SK-N-SH treated with all-trans-retinoic acid at 6 μM for 48 hours (cell line): Measurements from ENCODE around the gene SAA2.
"Not testable (repeated sequence)": the region's sequence is repeated elsewhere in the genome, so short reads cannot be mapped to it uniquely, and the experiment has no call there.

Source experiments
- ATAC-seq: fragments of 200-7000 bp; cut with Tn5 transposase; 3 replicates; pipeline ENCODE4 v1.9.1; 2020; ENCODE audit warnings: mild to moderate bottlenecking, moderate library complexity
- ARNTL ChIP-seq: fragments of 450-650 bp; formaldehyde crosslinking; IDR thresholded peaks from 2 replicates; pipeline ENCODE4 v1.5.0; 2020; ENCODE audit warnings: low read depth, mild to moderate bottlenecking, moderate library complexity, borderline replicate concordance
- BACH2 ChIP-seq: fragments of 250-450 bp; sonication (Bioruptor Pico); IDR thresholded peaks from 2 replicates; pipeline ENCODE4 v1.9.0; 2021; ENCODE audit warnings: mild to moderate bottlenecking, borderline replicate concordance
- CSDC2 ChIP-seq: fragments of 250-450 bp; sonication (Bioruptor Pico); IDR thresholded peaks from 2 replicates; pipeline ENCODE4 v1.5.0; 2020; ENCODE audit warnings: mild to moderate bottlenecking, moderate library complexity
- ESRRG ChIP-seq: fragments of 250-450 bp; sonication (Bioruptor Pico); IDR thresholded peaks from 2 replicates; pipeline ENCODE4 v1.6.1; 2021; ENCODE audit warnings: mild to moderate bottlenecking
- GLIS3 ChIP-seq: fragments of 250-450 bp; sonication (Bioruptor Pico); IDR thresholded peaks from 2 replicates; pipeline ENCODE4 v1.5.0; 2020; ENCODE audit warnings: mild to moderate bottlenecking, moderate library complexity
- ISL1 ChIP-seq: fragments of 250-450 bp; sonication (Bioruptor Pico); IDR thresholded peaks from 2 replicates; pipeline ENCODE4 v2.1.2; 2022; ENCODE audit warnings: mild to moderate bottlenecking, moderate library complexity
- OSR1 ChIP-seq: fragments of 250-450 bp; sonication (Bioruptor Pico); IDR thresholded peaks from 2 replicates; pipeline ENCODE4 v1.8.0; 2022; ENCODE audit warnings: moderate library complexity, mild to moderate bottlenecking, inconsistent platforms
- PPARA ChIP-seq: fragments of 250-450 bp; sonication (Bioruptor Pico); IDR thresholded peaks from 2 replicates; pipeline ENCODE4 v1.5.0; 2020; ENCODE audit warnings: mild to moderate bottlenecking, borderline replicate concordance
- RARB ChIP-seq: fragments of 250-450 bp; sonication (Bioruptor Pico); IDR thresholded peaks from 2 replicates; pipeline ENCODE4 v1.8.0; 2021; ENCODE audit warnings: mild to moderate bottlenecking, moderate library complexity
- SNAI2 ChIP-seq: fragments of 250-450 bp; sonication (Bioruptor Pico); IDR thresholded peaks from 2 replicates; pipeline ENCODE4 v1.5.0; 2020; ENCODE audit warnings: mild to moderate bottlenecking, moderate library complexity
- TCF4 ChIP-seq: fragments of 250-450 bp; sonication (Bioruptor Pico); IDR thresholded peaks from 2 replicates; pipeline ENCODE4 v1.8.0; 2021; ENCODE audit warnings: mild to moderate bottlenecking, moderate library complexity, borderline replicate concordance
- TOX ChIP-seq: fragments of 250-450 bp; sonication (Bioruptor Pico); IDR thresholded peaks from 2 replicates; pipeline ENCODE4 v1.8.0; 2021; ENCODE audit warnings: mild to moderate bottlenecking, moderate library complexity, borderline replicate concordance
- ZC3H10 ChIP-seq: fragments of 250-450 bp; sonication (Bioruptor Pico); IDR thresholded peaks from 2 replicates; pipeline ENCODE4 v1.5.1; 2021; ENCODE audit warnings: mild to moderate bottlenecking, moderate library complexity
- ZFP3 ChIP-seq: fragments of 250-450 bp; sonication (Bioruptor Pico); IDR thresholded peaks from 2 replicates; pipeline ENCODE4 v1.5.0; 2020; ENCODE audit warnings: mild to moderate bottlenecking, moderate library complexity
- ZNF70 ChIP-seq: fragments of 450-650 bp; formaldehyde crosslinking; IDR thresholded peaks from 2 replicates; pipeline ENCODE4 v1.5.0; 2020; ENCODE audit warnings: mild to moderate bottlenecking, moderate library complexity
- ZNF8 ChIP-seq: fragments of 450-650 bp; formaldehyde crosslinking; IDR thresholded peaks from 2 replicates; pipeline ENCODE4 v1.5.0; 2020; ENCODE audit warnings: mild to moderate bottlenecking, moderate library complexity
- TF ChIP-seq, protein P1 (sequence below): fragments of 250-450 bp; sonication (Bioruptor Pico); IDR thresholded peaks from 2 replicates; pipeline ENCODE4 v1.5.0; 2020; ENCODE audit warnings: mild to moderate bottlenecking, moderate library complexity
- TF ChIP-seq, protein P2 (sequence below): fragments of 250-450 bp; sonication (Bioruptor Pico); IDR thresholded peaks from 2 replicates; pipeline ENCODE4 v1.8.0; 2020; ENCODE audit warnings: mild to moderate bottlenecking, moderate library complexity, borderline replicate concordance
- TF ChIP-seq, protein P3 (sequence below): fragments of 250-450 bp; sonication (Bioruptor Pico); IDR thresholded peaks from 2 replicates; pipeline ENCODE4 v1.5.1; 2020; ENCODE audit warnings: low read depth, mild to moderate bottlenecking, moderate library complexity
- TF ChIP-seq, protein P4 (sequence below): fragments of 250-450 bp; sonication (Bioruptor Pico); IDR thresholded peaks from 2 replicates; pipeline ENCODE4 v1.8.0; 2021; ENCODE audit warnings: low read depth, mild to moderate bottlenecking, moderate library complexity, borderline replicate concordance

SAA2 gene

DNA sequence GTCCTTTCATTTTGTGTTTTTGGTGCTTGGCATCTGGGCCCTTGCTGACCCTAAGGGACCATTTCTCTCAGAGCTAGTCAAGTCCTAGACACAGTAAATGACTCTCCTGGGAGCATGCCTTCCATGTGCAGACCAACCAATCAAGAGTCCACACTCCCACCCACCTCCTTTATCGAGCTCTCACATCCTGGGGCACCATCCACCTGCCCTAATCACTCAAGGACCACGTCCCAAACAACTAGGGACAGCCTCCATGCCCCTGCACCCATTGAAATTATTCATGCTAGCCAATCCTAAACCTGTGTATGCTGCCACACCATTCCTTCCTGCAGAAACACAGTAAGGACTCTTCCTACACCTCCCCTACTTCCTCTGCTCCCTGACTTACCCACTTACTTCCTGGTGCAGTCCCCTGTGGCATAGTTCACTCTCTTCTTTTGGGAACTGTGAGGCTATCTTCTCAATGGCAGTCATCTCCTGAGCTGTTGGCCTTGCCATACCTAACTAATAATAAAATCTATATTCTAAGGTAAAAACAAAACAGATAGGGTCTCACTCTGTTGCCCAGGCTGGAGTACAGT is 6.4 kb upstream of the SAA2 start:
- no peak for TF ChIP-seq GLIS3 (CRISPR knock-in tag)
- no peak for TF ChIP-seq TCF4 (CRISPR knock-in tag)
- TF ChIP-seq, protein P1, sequence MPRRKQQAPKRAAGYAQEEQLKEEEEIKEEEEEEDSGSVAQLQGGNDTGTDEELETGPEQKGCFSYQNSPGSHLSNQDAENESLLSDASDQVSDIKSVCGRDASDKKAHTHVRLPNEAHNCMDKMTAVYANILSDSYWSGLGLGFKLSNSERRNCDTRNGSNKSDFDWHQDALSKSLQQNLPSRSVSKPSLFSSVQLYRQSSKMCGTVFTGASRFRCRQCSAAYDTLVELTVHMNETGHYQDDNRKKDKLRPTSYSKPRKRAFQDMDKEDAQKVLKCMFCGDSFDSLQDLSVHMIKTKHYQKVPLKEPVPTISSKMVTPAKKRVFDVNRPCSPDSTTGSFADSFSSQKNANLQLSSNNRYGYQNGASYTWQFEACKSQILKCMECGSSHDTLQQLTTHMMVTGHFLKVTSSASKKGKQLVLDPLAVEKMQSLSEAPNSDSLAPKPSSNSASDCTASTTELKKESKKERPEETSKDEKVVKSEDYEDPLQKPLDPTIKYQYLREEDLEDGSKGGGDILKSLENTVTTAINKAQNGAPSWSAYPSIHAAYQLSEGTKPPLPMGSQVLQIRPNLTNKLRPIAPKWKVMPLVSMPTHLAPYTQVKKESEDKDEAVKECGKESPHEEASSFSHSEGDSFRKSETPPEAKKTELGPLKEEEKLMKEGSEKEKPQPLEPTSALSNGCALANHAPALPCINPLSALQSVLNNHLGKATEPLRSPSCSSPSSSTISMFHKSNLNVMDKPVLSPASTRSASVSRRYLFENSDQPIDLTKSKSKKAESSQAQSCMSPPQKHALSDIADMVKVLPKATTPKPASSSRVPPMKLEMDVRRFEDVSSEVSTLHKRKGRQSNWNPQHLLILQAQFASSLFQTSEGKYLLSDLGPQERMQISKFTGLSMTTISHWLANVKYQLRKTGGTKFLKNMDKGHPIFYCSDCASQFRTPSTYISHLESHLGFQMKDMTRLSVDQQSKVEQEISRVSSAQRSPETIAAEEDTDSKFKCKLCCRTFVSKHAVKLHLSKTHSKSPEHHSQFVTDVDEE = no peak
- TF ChIP-seq, protein P2, sequence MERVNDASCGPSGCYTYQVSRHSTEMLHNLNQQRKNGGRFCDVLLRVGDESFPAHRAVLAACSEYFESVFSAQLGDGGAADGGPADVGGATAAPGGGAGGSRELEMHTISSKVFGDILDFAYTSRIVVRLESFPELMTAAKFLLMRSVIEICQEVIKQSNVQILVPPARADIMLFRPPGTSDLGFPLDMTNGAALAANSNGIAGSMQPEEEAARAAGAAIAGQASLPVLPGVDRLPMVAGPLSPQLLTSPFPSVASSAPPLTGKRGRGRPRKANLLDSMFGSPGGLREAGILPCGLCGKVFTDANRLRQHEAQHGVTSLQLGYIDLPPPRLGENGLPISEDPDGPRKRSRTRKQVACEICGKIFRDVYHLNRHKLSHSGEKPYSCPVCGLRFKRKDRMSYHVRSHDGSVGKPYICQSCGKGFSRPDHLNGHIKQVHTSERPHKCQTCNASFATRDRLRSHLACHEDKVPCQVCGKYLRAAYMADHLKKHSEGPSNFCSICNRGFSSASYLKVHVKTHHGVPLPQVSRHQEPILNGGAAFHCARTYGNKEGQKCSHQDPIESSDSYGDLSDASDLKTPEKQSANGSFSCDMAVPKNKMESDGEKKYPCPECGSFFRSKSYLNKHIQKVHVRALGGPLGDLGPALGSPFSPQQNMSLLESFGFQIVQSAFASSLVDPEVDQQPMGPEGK (CRISPR knock-in tag) = no peak
- no peak for TF ChIP-seq BACH2 (CRISPR knock-in tag)
- TF ChIP-seq OSR1 = no peak
- TF ChIP-seq SNAI2 (CRISPR knock-in tag) = no peak
- TF ChIP-seq CSDC2 (CRISPR knock-in tag) = no peak
- no peak for TF ChIP-seq RARB (CRISPR knock-in tag)
- TF ChIP-seq, protein P3, sequence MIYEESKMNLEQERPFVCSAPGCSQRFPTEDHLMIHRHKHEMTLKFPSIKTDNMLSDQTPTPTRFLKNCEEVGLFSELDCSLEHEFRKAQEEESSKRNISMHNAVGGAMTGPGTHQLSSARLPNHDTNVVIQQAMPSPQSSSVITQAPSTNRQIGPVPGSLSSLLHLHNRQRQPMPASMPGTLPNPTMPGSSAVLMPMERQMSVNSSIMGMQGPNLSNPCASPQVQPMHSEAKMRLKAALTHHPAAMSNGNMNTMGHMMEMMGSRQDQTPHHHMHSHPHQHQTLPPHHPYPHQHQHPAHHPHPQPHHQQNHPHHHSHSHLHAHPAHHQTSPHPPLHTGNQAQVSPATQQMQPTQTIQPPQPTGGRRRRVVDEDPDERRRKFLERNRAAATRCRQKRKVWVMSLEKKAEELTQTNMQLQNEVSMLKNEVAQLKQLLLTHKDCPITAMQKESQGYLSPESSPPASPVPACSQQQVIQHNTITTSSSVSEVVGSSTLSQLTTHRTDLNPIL (CRISPR knock-in tag) = no peak
- no peak for TF ChIP-seq ZNF8 (CRISPR knock-in tag)
- no peak for TF ChIP-seq ISL1 (CRISPR knock-in tag)
- TF ChIP-seq TOX = no peak
- ATAC-seq = no peak

DNA sequence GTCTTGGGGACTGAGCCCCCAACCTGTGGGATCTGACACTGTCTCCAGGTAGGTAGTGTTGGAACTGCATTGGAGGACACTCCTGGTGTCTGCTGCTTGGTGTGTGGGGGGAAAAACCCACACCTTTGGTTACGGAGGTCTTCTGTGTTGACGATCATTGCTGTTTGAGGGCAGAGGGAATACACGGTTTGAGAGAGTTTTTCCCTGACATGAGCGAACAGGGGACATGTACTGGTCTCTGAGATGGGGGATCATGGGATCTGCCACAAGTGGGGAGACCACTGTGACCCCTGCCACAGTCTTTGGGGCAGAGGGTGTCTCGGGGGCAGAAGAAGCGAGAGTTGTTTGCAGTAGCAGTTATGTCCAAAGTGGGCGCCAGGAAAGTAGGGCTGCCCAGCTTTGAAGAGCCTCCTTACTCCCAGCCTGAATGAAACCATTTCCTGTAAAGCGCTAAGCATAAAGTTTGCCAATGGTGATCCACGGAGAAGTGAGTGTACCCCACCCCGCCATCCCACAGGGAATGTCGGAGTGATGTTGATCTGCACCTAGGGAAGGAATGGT is 5.4 kb upstream of the SAA2 start:
- TF ChIP-seq TOX = no peak
- TF ChIP-seq, protein P4, sequence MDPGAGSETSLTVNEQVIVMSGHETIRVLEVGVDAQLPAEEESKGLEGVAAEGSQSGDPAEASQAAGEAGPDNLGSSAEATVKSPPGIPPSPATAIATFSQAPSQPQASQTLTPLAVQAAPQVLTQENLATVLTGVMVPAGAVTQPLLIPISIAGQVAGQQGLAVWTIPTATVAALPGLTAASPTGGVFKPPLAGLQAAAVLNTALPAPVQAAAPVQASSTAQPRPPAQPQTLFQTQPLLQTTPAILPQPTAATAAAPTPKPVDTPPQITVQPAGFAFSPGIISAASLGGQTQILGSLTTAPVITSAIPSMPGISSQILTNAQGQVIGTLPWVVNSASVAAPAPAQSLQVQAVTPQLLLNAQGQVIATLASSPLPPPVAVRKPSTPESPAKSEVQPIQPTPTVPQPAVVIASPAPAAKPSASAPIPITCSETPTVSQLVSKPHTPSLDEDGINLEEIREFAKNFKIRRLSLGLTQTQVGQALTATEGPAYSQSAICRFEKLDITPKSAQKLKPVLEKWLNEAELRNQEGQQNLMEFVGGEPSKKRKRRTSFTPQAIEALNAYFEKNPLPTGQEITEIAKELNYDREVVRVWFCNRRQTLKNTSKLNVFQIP (CRISPR knock-in tag) = no peak
- no peak for TF ChIP-seq OSR1
- TF ChIP-seq ZFP3 (CRISPR knock-in tag) = no peak
- no peak for TF ChIP-seq PPARA (CRISPR knock-in tag)
- no peak for TF ChIP-seq ESRRG
- ATAC-seq = no peak

DNA sequence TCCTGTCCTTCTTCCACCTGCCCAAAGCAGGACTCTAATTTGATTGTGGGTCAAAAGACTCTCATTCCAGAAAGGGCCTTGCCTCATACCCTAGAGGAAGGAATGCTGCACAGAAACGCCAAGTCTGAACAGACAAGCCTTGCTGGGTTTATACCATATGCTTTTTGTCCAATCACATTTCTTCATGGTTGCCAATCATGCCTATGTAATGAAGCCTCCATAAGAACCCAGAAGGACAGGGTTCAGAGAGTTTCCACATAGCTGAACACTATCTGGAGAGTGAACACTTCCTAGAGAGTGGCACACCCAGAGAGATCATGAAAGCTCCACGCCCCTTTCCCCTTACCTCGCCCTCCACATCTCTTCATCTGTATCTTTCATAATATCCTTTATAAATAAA is 4.8 kb upstream of the SAA2 start:
- ATAC-seq = no peak
- TF ChIP-seq, protein P3 (CRISPR knock-in tag) = no peak
- TF ChIP-seq OSR1 (no peak), ARNTL (CRISPR knock-in tag) (no peak), TOX (no peak), ZNF70 (CRISPR knock-in tag) (no peak), ZC3H10 (CRISPR knock-in tag) (no peak)

DNA sequence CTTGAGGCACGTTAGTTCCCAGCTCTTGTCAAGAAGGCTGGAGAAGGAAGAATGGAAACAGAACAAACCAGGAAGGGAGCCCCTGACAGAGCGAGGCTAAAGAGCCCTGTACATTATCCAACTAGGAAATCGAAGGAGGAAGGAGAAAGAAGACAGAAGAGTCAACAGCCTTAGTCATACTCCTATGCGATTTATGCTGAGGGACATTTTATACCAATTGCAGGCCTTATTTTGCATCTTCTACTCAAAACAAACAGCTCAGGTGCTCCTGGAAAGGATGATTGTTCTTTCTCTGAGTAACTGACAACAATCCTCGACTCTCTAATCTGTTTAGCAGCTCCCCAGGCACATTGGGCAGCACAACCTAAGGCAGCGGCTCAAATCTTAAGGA is 1.3 kb downstream of the SAA2 start:
- not testable (repeated sequence) for ATAC-seq

DNA sequence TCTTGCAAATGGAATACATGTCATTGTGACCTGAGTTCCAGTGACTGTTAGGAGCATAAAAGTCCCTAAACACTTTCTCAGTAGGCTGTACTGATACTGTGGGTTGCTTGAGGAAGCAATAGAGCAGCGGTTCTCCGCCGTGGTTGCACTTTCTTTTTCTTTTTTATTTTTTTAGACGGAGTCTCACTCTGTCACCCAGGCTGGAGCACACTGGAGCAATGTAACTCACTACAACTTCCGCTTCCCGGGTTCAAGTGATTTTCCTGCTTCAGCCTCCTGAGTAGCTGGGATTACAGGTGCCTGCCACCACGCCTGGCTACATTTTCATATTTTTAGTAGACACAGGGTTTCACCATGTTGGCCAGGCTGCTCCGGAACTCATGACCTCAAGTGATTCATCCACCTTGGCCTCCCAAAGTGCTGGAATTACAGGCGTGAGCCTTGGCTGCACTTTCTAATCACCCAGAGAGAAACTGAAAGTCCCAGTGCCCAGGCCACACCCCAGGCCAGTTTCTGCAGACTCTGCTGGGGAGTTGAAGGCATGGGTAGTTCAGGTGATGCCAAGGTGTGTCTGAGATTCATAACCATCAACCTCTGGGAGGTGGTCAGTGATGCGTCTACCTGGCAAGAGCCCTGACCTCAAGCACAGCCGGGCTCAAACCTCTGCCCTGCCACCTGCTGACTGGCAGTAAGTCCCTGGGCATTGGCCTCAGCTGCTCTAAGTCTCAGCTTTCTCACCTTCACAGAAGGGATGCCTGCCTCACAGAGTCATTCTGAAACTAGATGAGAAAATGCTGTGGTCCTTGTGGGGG is 1.9 kb downstream of the SAA2 start:
- ATAC-seq = not testable (repeated sequence)
